ENCODE results near the gene TOP1. TPM values are rescaled to one million over a fixed set of nuclear protein-coding genes. Genes with fewer than 3 reads are reported as not detected.
"Not testable (repeated sequence)": the region's sequence is repeated elsewhere in the genome, so short reads cannot be mapped to it uniquely, and the experiment has no call there.

Gene TOP1
- total RNA-seq = 21.3 and 49.0 TPM in 2 replicates

GRCh38 chr20:41028359-41029149 lies at the start of gene TOP1:
Gene TOP1 (plus strand): TSS chr20:41028822. CDS start chr20:41029068, 246 bp downstream.
- DNase-seq = peak; percentile 100

- no peak for DNase-seq
Observed at GRCh38 chr20:40979247-40979646, 49.4 kb upstream of the TOP1 start.

- DNase-seq = no peak
Observed at GRCh38 chr20:40980106-40980827, 48.4 kb upstream of the TOP1 start.

- no peak for DNase-seq
Observed at GRCh38 chr20:40980828-40981310, 47.8 kb upstream of the TOP1 start.

GRCh38 chr20:40982415-40983145 lies 46.0 kb upstream of the TOP1 start:
- no peak for DNase-seq

GRCh38 chr20:40983898-40984297 lies 44.7 kb upstream of the TOP1 start:
- no peak for DNase-seq

- no peak for DNase-seq
Observed at GRCh38 chr20:40984496-40984895, 44.1 kb upstream of the TOP1 start.

- no peak for DNase-seq
Observed at GRCh38 chr20:40986774-40987173, 41.8 kb upstream of the TOP1 start.

- peak; percentile 94 for DNase-seq
Observed at GRCh38 chr20:40990542-40991120, 38.0 kb upstream of the TOP1 start.

GRCh38 chr20:40991181-40991889 lies 37.3 kb upstream of the TOP1 start:
- DNase-seq = peak; percentile 67

- DNase-seq = no peak
Observed at GRCh38 chr20:40992349-40993113, 36.1 kb upstream of the TOP1 start.

- DNase-seq = no peak
Observed at GRCh38 chr20:40993794-40994540, 34.7 kb upstream of the TOP1 start.

- DNase-seq = no peak
Observed at GRCh38 chr20:40996326-40996725, 32.3 kb upstream of the TOP1 start.

GRCh38 chr20:40997116-40997515 lies 31.5 kb upstream of the TOP1 start:
- no peak for DNase-seq

GRCh38 chr20:40999841-41000240 lies 28.8 kb upstream of the TOP1 start:
- no peak for DNase-seq

GRCh38 chr20:41000628-41001027 lies 28.0 kb upstream of the TOP1 start:
- DNase-seq = no peak

- DNase-seq = no peak
Observed at GRCh38 chr20:41001497-41001896, 27.1 kb upstream of the TOP1 start.

GRCh38 chr20:41002842-41003142 lies 25.8 kb upstream of the TOP1 start:
- DNase-seq = no peak

- DNase-seq = peak; percentile 92
Observed at GRCh38 chr20:41003143-41003935, 25.3 kb upstream of the TOP1 start.

- not testable (repeated sequence) for DNase-seq
Observed at GRCh38 chr20:41003936-41004294, 24.7 kb upstream of the TOP1 start.

Measured in dermis blood vessel endothelial cell (primary cell).